ENCODE results near the gene SLC27A6. TPM values are rescaled to one million over a fixed set of nuclear protein-coding genes. Genes with fewer than 3 reads are reported as not detected.

Gene SLC27A6
- total RNA-seq, 6 donors from 2014 or later, result 0.30 to 2.7 (median 0.40) TPM; not detected in 1

DNA sequence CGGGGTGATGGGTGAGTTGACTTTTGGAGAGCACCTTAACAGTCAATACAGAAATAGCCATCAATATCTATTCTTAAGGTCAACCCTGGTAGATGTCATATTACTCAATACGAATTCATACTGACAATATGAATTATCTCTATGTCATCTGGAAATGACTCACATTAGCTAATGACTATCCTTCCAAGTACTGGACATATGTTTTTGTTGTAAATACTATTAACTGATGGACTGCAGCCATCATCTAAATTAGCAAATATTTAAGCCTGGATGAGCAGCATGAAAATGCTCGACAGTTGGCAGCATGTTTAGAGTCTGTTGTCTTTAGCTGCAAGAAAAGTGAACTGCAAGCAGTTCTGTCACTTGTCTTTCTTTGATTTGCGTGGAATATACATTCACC lies 109.6 kb downstream of the SLC27A6 start:
- H3K27ac ChIP-seq, result no peak overlapping the region
- ATAC-seq (ENCODE audit: low FRiP score in 2 of 2) (no peak), DNase-seq (no peak)
- no peaks in the 10 kb centered on the region for H3K36me3 ChIP-seq
- no peak for TF ChIP-seq POLR2AphosphoS5 (IDR thresholded peaks at IDR 0.05)
- TF ChIP-seq CTCF (IDR thresholded peaks at IDR 0.05), result no peak
- TF ChIP-seq POLR2A (IDR thresholded peaks at IDR 0.05), result no peak
- TF ChIP-seq EP300 (IDR thresholded peaks at IDR 0.05), result no peak
- no peaks in the 10 kb centered on the region for H3K27me3 ChIP-seq
- H3K4me3 ChIP-seq, result no peak overlapping the region
- 76 to 80% methylated on average over 4 of the region's 4 CpGs for WGBS, 2 donors
- no peaks in the 10 kb centered on the region for H3K4me1 ChIP-seq
- no peaks in the 10 kb centered on the region for H3K9me3 ChIP-seq

DNA sequence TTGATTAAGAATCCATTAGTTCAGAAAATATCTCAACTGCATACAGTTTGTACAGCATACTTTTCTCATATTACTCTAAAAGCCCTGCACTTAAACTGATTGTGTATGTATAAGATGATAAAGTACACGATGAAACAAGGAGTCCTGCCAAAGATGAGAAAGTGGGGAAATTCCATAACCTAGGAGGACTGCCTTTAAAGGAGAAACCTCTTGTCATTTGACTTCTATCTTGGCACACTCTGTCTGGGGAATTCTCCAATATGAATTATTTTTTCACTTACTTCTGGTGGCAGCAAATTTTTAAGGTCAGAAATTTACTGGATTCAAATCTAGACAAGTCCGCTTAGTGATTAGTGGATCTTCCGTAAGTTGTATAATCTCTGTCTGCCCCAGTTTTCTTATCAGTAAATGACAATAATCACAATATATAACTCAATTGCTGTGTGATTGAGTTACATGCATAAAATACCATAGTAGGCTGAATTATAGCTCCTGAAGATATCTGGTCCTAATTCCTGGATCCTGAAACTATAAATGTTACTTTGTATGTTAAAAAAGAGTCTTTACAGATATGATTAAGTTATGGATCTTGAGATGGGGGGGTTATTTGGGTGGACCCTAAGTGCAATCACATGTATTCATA lies 112.3 kb downstream of the SLC27A6 start:
- no peak for TF ChIP-seq POLR2AphosphoS5 (IDR thresholded peaks at IDR 0.05)
- Histone ChIP-seq H3K36me3 (no peaks in the 10 kb centered on the region), H3K4me3 (no peak overlapping the region), H3K27ac (no peak overlapping the region), H3K9me3 (no peaks in the 10 kb centered on the region), H3K4me1 (no peaks in the 10 kb centered on the region), H3K27me3 (no peaks in the 10 kb centered on the region)
- DNase-seq (no peak), ATAC-seq (ENCODE audit: low FRiP score in 2 of 2) (no peak)
- WGBS, 2 donors, result 60 to 67% methylated on average over 3 of the region's 3 CpGs

DNA sequence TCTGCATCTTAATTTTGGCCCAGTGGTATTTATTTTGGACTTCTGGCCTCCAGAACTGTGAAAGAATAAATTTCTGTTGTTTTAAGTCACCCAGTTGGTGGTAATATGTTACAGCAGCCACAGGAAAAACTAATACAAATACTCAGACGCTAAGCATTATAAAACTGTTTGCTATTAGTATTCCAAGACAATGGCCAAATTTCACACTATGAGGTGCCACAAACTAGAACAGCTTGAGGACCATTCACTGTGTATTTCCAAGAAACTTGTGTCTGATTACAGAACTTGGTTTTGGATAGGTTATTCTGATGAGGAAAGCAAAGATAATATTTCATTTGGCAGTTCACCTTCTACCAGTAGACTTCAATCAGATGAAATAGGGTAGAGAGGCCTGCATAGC lies 113.0 kb downstream of the SLC27A6 start:
- ATAC-seq (ENCODE audit: low FRiP score in 2 of 2) (no peak), DNase-seq (no peak)
- Histone ChIP-seq H3K27ac (no peak overlapping the region), H3K27me3 (no peaks in the 10 kb centered on the region), H3K36me3 (no peaks in the 10 kb centered on the region), H3K4me3 (no peak overlapping the region), H3K4me1 (no peaks in the 10 kb centered on the region), H3K9me3 (no peaks in the 10 kb centered on the region)
- no peak for TF ChIP-seq EP300 (IDR thresholded peaks at IDR 0.05)
- no peak for TF ChIP-seq CTCF (IDR thresholded peaks at IDR 0.05)
- TF ChIP-seq POLR2AphosphoS5 (IDR thresholded peaks at IDR 0.05), result no peak
- TF ChIP-seq POLR2A (IDR thresholded peaks at IDR 0.05), result no peak
- WGBS, 2 donors, result 55 to 61% methylated on average over 1 of the region's 1 CpG

DNA sequence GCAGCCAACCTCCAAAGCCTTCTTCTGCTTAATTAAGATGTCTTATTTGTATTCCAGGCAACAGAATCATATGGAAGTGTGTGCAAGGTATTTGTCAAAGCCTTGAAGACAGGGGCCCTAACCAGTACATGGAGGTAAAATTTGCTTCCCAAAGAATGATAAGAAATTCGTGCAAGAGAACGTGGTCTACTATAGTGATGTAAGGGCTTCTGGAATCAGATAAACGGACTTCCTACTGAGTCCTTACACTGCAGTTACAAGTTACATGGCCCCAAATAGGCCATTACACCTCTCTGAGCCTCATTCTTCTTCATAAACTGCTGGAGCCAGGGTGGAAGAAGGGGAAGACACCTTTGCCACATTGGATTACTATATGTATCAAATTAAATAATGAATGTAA lies 113.4 kb downstream of the SLC27A6 start:
- no peak for DNase-seq
- Histone ChIP-seq H3K4me1 (no peaks in the 10 kb centered on the region), H3K27ac (no peak overlapping the region), H3K9me3 (no peaks in the 10 kb centered on the region), H3K27me3 (no peaks in the 10 kb centered on the region), H3K36me3 (no peaks in the 10 kb centered on the region), H3K4me3 (no peak overlapping the region)
- WGBS, 2 donors, result 66 to 77% methylated on average over 3 of the region's 3 CpGs
- no peak for ATAC-seq (ENCODE audit: low FRiP score in 2 of 2)
- TF ChIP-seq POLR2A (IDR thresholded peaks at IDR 0.05) (no peak), CTCF (IDR thresholded peaks at IDR 0.05) (no peak), POLR2AphosphoS5 (IDR thresholded peaks at IDR 0.05) (no peak), EP300 (IDR thresholded peaks at IDR 0.05) (no peak)

DNA sequence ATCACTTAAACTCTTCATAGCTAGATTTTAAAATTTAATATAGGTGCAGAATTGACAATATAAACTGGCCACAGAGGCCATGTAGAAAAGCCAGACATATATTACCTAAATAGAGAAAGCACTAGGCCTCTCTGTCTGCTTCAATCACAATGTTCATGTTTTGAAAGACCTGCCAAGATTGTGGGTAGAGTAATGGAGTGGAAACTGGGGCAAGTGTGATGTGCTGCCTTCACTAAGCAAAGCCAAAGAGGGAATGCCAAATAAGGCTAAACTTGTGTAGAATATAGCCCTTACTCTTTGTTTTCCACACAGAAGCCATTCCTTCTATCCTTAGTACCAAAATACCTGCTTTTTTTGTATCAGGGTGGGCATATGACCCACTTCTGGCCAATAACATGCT lies 114.2 kb downstream of the SLC27A6 start:
- Histone ChIP-seq H3K9me3 (no peaks in the 10 kb centered on the region), H3K4me1 (no peaks in the 10 kb centered on the region), H3K27me3 (no peaks in the 10 kb centered on the region), H3K36me3 (no peaks in the 10 kb centered on the region), H3K27ac (no peak overlapping the region), H3K4me3 (no peak overlapping the region)
- DNase-seq (no peak), ATAC-seq (ENCODE audit: low FRiP score in 2 of 2) (no peak)
- TF ChIP-seq EP300 (IDR thresholded peaks at IDR 0.05) (no peak), POLR2A (IDR thresholded peaks at IDR 0.05) (no peak), POLR2AphosphoS5 (IDR thresholded peaks at IDR 0.05) (no peak), CTCF (IDR thresholded peaks at IDR 0.05) (no peak)

All from upper lobe of left lung (tissue), 6 donors.